Measurements from ENCODE around the gene ARHGAP31.
"Not testable (repeated sequence)": the region's sequence is repeated elsewhere in the genome, so short reads cannot be mapped to it uniquely, and the experiment has no call there.

The ARHGAP31 gene

GRCh38 chr3:119352863-119353527 lies 58.8 kb downstream of the ARHGAP31 start:
- DNase-seq, result no peak

DNA sequence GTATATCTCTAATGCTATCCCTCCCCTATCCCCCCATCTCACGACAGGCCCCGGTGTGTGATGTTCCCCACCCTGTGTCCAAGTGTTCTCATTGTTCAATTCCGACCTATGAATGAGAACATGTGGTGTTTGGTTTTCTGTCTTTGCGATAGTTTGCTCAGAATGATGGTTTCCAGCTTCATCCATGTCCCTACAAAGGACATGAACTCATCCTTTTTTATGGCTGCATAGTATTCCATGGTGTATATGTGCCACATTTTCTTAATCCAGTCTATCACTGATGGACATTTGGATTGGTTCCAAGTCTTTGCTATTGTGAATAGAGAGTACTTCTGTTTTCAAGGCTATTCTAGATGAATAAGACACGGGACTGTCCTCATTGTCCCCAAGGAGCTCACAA lies 61.4 kb downstream of the ARHGAP31 start:
- DNase-seq, result not testable (repeated sequence)

GRCh38 chr3:119356646-119357045 lies 62.5 kb downstream of the ARHGAP31 start:
- no peak for DNase-seq

DNA sequence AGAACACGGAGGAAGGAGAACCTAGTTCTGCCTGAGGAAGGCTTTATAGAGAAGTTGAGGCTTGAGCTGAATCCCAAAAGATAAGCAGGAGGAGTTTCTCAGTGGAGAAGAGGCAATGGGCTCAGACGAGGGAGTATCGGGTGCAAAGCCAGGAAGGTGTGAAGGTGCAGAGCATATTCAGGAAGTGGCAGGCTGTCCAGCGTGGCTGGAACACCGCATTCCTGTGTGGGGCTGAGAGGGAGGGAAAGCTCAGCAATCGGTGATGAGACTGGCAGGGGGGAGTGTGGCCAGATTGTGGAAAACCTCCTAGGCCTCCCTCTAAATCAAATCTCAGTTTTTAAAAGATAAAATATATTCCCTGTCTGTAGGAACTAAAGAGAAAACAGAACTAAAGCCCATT lies 63.0 kb downstream of the ARHGAP31 start:
- DNase-seq, result no peak

DNA sequence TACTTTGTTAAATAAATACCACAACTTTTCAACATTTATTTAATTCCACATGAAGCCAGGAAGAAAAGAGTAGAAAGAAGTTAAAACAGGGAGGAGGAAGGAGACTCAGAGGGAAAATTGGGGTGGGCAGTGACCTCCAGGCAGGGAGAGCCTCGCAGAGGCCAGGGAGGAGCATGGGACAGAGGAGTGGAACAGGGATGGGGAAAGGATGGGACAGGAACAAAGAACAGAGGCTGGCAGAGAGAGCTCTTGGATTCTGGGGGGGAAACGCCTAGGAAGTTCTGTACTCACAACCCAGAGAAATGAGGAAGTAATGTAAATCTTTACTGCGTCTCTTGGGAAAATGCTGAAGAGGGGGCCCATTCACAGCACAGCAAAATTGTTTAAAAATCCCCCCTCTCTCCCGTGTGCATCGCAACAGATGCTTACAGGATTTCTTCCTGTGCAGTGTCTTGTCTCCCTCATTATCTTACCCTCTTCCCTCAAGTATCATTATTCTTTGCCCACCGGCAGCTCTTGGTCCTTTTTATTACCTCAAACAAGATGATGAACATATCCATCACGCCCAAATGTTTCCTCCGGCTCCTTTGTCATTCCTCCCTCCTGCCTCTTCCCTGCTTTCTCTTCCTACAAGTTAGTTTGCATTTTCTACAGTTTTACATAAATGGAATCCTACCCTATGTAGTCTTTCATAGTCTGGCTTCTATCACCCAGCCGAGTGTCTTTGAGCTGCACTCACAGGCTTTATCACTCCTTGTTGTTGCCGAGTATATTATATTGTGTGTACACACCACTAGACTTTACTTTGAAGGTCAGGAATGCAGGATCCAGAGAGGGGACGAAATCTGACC lies 65.5 kb downstream of the ARHGAP31 start:
- DNase-seq, result no peak

DNA sequence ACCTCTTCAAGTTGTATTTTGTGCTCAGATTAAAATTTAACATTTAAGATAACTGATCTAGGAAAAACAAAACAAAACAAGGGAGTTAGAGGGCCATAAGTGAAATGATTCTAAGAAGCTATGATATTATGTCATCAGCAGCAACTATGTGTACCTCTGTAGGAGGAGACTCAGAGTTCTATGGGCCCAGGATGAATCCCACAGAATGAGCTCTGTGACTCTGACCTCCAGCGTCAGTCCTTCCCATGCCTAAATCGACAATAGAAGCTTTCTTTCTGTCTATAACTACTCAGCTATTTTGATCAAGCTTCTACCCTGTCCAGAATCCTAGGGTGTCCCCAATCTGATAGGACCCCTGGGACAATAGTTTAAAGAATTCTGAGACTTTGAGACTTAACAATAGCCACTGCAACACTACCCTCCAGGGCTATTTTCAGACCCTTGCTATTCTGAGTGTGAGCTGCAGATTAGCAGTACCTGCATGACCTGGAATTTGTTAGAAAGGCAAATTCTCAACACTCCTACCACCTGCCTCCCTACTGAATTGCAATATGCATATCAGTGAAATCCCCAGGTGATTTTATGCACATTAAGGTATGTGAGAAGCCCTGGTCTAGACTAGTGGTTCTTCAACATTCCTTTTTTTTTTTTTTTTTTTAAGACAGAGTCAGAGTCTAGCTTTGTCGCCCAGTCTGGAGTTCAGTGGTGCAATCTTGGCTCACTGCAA lies 66.7 kb downstream of the ARHGAP31 start:
- no peak for DNase-seq

DNA sequence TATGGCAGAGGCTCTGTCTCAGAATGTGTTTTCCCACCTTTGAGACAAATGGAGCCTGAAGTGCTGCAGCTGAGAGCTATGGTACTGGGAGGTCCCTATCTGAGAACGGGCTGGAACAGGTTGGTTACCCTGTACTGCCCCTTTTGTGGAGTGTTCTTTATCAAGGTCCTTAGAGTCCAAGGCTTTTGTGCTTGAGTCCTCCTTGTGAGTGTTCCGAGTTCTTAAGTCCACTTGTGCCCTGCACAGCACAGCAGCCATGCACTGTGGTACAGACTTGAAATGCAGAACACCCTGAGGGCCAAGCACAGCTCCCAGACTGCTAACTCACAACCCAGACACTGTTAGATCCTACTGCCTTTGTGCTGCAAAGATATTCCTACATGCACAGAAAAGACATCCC lies 67.8 kb downstream of the ARHGAP31 start:
- no peak for DNase-seq

GRCh38 chr3:119362940-119363725 lies 69.0 kb downstream of the ARHGAP31 start:
- no peak for DNase-seq

DNA sequence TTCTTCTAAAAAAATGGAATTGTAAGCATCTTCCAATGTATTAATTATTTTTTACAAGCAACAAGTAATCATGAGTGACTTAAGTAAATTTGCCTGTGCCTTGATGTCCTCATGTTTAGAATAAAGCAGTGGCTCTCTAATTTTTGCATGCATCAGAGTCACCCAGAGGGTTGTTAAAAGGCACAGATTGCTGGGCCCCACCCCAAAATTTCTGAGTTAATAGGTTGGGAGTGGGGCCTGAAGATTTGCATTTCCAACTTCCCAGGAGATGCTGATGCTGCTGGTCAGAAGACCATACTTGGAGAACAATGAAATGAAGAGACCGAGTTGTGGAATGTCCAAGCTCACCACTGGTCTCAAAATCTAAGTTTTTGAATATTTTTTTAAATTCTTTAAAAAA lies 70.2 kb downstream of the ARHGAP31 start:
- no peak for DNase-seq

DNA sequence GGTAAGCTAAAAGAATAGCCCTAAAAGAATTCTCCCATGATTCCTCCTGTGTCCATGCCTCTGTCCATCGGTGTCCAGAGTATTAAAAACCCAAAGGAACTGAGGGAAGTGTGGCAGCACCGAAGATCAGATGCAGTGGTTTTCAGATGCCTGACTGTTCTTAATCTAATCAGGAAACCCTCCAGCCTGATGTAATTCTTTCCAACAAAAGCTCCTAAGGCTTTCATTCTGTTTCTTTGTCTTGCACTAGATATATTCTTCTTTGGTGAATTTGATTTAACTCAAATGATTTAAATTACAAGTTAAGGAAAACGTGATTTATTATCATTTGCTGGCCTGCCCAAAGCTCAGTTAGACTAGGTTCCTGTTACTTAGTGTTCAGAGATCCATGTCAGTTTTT lies 71.2 kb downstream of the ARHGAP31 start:
- DNase-seq, result no peak

GRCh38 chr3:119367000-119367399 lies 72.8 kb downstream of the ARHGAP31 start:
- no peak for DNase-seq

- no peak for DNase-seq
Observed at GRCh38 chr3:119368298-119368697, 74.1 kb downstream of the ARHGAP31 start.

DNA sequence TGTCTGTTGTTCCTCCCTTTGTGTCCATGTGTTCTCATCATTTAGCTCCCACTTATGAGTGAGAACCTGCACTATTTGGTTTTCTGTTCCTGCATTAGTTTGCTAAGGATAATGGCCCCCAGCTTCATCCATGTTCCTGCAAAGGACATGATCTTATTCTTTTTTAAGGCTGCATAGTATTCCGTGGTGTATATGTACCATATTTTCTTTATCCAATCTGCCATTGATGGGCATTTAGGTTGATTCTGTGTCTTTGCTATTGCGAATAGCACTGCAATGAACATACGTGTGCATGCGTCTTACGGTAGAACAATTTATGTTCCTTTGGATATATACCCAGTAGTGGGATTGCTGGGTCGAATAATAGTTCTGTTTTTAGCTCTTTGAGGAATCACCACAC lies 77.6 kb downstream of the ARHGAP31 start:
- DNase-seq, result not testable (repeated sequence)

DNA sequence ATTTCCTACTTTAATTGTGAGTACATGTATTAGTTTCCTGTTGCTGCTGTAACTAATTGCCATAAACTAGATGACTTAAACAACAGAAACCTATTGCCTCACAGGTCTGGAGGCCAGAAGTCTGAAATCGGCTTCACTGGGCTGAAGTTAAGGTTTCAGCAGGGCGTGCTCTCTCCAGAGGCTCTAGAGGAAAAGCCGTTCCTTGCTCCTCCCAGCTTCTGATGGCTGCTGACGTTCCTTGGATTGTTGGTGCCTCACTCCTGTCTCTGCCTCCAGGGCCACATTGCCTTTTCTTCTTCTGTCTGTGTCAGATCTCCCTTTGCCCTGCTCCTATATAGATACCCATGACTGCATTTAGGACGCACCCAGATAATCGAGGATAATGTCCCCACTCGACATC lies 80.9 kb downstream of the ARHGAP31 start:
- no peak for DNase-seq

DNA sequence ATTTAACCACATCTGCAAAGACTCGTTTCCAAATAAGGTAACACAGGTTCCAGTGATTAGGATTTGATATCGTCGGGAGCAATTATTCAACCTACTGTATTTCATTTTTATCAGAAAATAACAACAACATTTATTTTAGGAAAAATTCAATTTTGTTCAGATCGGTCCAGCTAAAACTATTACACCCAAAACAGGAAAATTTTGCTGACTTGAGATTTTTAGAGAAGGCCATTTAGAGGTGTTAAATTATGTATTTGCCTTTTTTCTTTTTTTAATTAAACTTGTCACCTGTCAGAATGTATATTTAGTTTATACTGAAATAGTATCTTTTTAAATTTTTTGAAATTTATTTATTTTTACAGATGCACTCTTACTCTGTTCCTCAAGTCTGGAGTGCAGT lies 81.3 kb downstream of the ARHGAP31 start:
- no peak for DNase-seq

DNA sequence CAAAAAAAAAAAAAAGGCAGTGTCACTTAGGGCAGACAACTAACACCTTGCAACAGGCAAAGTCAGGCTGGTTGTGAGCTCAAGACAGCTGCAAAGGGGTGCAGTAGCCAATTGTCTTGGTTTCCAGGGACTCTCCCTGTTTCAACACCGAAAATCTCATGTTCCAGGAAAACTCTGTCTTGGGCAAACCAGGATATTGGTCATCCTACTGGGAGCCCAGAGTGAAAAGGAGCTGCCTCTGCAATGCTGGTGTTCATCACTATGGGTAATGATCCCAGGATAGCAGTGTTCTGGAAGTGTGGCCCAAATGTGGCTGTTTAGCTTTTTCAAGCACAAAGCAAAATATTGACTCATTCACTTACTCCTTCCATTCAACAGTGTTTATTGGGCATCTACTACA lies 82.6 kb downstream of the ARHGAP31 start:
- DNase-seq, result no peak

DNA sequence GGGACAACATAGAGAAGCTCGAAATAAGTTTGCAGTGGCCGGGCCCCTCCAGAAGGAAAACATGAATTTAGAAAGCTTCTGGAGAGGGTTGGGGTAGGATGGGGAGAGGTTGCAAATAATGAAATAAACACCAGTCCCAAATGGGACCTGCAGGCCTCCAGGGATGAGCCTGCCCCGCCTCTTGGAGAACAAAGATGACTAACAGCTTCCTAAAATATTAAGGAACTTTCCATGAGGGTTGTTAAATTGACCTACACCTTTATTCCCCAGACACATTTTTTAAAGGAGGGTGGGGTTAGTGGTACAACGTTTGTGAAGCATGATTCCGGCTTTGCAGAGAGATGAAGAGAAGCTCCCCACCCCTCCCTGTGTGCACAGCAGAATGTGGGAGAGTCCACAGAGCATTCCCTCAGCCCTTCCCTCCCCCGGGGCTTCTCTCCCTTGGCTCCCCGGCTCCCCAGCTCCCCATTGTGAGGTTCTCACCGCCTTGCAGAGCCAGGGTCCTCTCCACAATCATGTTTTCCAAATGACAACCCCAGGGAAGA lies 84.1 kb downstream of the ARHGAP31 start:
- DNase-seq, result no peak

- DNase-seq, result no peak
Observed at GRCh38 chr3:119380697-119381096, 86.5 kb downstream of the ARHGAP31 start.

DNA sequence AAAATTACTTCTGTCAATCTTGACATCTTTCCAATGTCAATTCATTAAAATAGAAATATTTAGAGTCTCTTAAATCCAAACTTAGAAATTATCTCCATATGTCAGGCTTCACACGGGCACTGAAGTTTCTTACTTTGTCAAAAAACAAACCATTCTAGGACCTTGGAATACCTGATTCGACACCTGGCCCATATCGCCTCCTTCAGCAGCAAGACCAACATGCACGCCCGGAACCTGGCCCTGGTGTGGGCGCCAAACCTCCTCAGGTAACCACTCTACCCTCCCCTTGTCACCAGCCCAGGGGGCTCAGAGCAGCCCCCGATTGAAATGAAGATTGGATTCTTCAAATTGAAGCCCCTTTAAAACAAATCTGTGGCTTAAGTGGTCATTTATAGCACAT lies 88.0 kb downstream of the ARHGAP31 start:
- no peak for DNase-seq

DNA sequence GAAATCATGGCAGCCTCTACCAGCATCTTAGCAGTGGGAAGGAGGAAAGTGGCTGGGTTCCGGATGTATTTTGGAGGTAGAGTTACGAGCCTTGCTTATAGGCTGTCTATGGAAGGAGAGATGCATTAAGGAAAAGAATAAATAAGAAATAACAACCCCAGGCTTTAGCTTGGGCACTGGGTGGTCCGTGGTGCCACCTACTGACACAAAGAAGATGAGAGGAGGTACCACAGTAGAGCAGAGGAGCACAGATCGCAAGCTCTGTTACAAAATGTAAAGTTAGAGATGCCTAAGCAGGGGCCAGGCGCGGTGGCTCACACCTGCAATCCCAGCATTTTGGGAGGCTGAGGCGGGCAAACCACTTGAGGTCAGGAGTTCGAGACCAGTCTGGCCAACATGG lies 94.4 kb downstream of the ARHGAP31 start:
- no peak for DNase-seq

DNA sequence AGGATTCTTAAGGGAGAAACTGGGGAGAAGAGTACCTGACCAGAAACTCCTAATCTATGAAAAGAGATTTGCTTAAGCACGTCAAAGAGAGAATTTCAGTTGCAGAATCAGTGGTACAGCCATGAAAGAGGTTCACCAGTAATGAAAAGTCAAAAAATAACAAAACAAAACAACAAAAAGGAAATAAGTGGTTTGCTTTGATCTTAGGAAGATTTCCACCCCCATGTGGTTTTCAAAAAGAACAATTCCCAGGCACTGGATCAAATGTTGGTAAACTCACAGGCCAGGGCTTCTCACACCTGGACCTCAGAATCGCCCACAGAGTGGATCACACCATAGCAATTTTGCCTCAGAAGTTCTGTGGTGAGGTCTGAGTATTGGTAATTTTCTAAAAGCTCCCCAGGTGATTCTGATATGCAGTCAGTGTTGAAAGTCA lies 101.8 kb downstream of the ARHGAP31 start:
- DNase-seq, result no peak

DNA sequence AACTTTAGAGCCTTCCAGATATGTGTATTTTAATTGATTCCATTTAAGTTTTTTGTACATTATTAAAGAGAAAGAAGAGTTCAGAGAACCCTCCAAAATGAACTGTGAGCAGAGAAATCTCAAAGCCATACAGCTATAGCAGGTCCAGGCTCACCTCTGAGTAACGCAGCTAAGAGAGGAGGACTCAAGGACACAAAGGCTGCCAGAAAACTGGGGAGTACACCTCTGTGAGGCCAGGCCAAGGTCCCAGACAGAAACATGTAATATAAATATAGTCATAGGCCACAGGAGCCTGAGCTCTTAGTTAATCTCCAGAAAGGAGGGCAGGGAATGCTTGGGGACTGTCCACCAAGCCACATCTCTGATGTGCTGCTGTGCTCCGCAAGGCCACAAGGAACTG lies 102.7 kb downstream of the ARHGAP31 start:
- DNase-seq, result no peak

DNA sequence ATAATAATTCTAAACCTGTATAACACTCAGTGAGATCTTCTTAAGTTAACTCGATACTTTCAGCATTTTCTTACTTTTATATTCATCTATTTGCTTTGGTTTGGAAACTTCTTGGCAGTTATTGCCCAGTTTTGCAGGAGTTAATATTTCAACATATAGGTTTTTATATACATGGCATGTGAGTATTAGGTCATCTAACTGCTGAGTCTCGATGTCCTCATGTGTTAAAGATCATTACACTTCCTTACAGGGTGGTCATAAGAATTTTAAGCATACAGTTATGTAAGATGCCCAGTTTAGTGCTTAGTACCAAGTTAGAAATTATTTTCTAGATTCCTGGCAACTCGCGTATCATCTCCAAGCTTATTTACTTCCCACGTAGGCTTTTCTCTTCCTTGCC lies 106.3 kb downstream of the ARHGAP31 start:
- DNase-seq, result no peak

Data from NCI-H1436 (cell line).